PC-3 (cell line): ENCODE results near the gene MITF. TPM values are rescaled to one million over a fixed set of nuclear protein-coding genes. Genes with fewer than 3 reads are reported as not detected.

Experiments
- ATAC-seq: fragments of 200-7000 bp; cut with Tn5 transposase; 2 replicates; pipeline ENCODE4 v1.9.1; 2020; ENCODE audit warnings: mild to moderate bottlenecking, moderate library complexity
- BruUV-seq: library from RNA; stranded (reverse); fragments of 400-500 nt; replicated peaks from 2 replicates; lab custom pipeline; 2021; lab: Mats Ljungman, UMichigan
- CTCF ChIA-PET: fragments of 300-600 bp; sonication (Branson Sonifier 250); formaldehyde crosslinking; loops from one replicate; lab custom pipeline; 2022; ENCODE audit warnings: antibody characterized with exemption; lab: Charles Lee
- POLR2A ChIA-PET: fragments of 300-600 bp; sonication (Branson Sonifier 250); formaldehyde crosslinking; loops from one replicate; lab custom pipeline; 2022; ENCODE audit warnings: antibody characterized with exemption; ENCODE audit not compliant: unreplicated experiment; lab: Charles Lee
- DNase-seq: peaks from one replicate; pipeline ENCODE4 v3.0.0-alpha.2; 2015
- H2AFZ ChIP-seq: fragments of 300-600 bp; sonication (generic); 2 replicates; pipeline ENCODE4 v1.6.0; 2016; ENCODE audit warnings: antibody characterized with exemption, low read length
- H3F3A ChIP-seq: fragments of 300-600 bp; sonication (generic); one replicate; pipeline ENCODE4 v1.6.0; 2017; ENCODE audit warnings: antibody characterized with exemption, low read length, control low read depth, mild to moderate bottlenecking; ENCODE audit not compliant: unreplicated experiment
- H3K27ac ChIP-seq: fragments of 300-600 bp; sonication (generic); 2 replicates; pipeline ENCODE4 v1.5.1; 2016; ENCODE audit warnings: mild to moderate bottlenecking, low read length
- H3K27me3 ChIP-seq: fragments of 300-600 bp; sonication (generic); 2 replicates; pipeline ENCODE4 v1.6.1; 2016; ENCODE audit warnings: low read length, mixed read lengths
- H3K36me3 ChIP-seq: fragments of 300-600 bp; sonication (generic); 2 replicates; pipeline ENCODE4 v1.6.1; 2016; ENCODE audit warnings: low read depth, mixed run types, low read length, mixed read lengths
- H3K4me1 ChIP-seq: fragments of 300-600 bp; sonication (generic); 2 replicates; pipeline ENCODE4 v1.5.1; 2016; ENCODE audit warnings: low read length; ENCODE audit not compliant: insufficient read depth
- H3K4me2 ChIP-seq: fragments of 300-600 bp; sonication (generic); 2 replicates; pipeline ENCODE4 v1.6.0; 2016; ENCODE audit warnings: low read length
- H3K4me3 ChIP-seq: fragments of 300-600 bp; sonication (generic); 2 replicates; pipeline ENCODE4 v1.5.1; 2016; ENCODE audit warnings: mild to moderate bottlenecking, low read length, mixed read lengths
- H3K79me2 ChIP-seq: fragments of 300-600 bp; sonication (generic); 2 replicates; pipeline ENCODE4 v1.6.1; 2017; ENCODE audit warnings: low read length, mixed read lengths
- H3K9ac ChIP-seq: fragments of 300-600 bp; sonication (generic); 2 replicates; pipeline ENCODE4 v1.6.0; 2016; ENCODE audit warnings: mild to moderate bottlenecking, low read length
- H3K9me2 ChIP-seq: fragments of 300-600 bp; sonication (generic); replicated peaks from 2 replicates; pipeline ENCODE4 v1.6.1; 2016; ENCODE audit warnings: mixed run types, low read length, mixed read lengths
- H3K9me3 ChIP-seq: fragments of 300-600 bp; sonication (generic); 2 replicates; pipeline ENCODE4 v1.6.1; 2016; ENCODE audit warnings: low read length, mixed read lengths
- H4K20me1 ChIP-seq: fragments of 300-600 bp; sonication (generic); 2 replicates; pipeline ENCODE4 v1.6.1; 2016; ENCODE audit warnings: low read length, mixed read lengths
- EZH2 ChIP-seq: fragments of 300-600 bp; sonication (generic); IDR thresholded peaks from one replicate; pipeline ENCODE4 v1.6.1; 2017; ENCODE audit warnings: antibody characterized with exemption, mild to moderate bottlenecking, low read length; ENCODE audit not compliant: unreplicated experiment
- EZH2phosphoT487 ChIP-seq: fragments of 300-600 bp; sonication (generic); IDR thresholded peaks from 2 replicates; pipeline ENCODE4 v1.6.1; 2018; ENCODE audit warnings: mild to moderate bottlenecking, antibody characterized with exemption, low read length, borderline replicate concordance
- intact Hi-C: fragments of 100-400 bp; cut with micrococcal nuclease; formaldehyde crosslinking; loops from 2 replicates; pipeline ENCODE4 v1.9.0; 2023
- total RNA-seq: library from RNA; depleted of rRNA; stranded (reverse); fragments of >200 nt; gene quantifications from 2 replicates; pipeline ENCODE4 v1.2.3, GENCODE V29; 2014
- TF ChIP-seq, protein P1 (sequence below): fragments of 300-600 bp; sonication (generic); conservative IDR thresholded peaks from 2 replicates; pipeline ENCODE4 v1.5.1; 2017; ENCODE audit warnings: antibody characterized with exemption, low read depth, mild to moderate bottlenecking, low read length

The MITF gene
- total RNA-seq, 1 experiment from 2014 or later, result 7.6 TPM

DNA sequence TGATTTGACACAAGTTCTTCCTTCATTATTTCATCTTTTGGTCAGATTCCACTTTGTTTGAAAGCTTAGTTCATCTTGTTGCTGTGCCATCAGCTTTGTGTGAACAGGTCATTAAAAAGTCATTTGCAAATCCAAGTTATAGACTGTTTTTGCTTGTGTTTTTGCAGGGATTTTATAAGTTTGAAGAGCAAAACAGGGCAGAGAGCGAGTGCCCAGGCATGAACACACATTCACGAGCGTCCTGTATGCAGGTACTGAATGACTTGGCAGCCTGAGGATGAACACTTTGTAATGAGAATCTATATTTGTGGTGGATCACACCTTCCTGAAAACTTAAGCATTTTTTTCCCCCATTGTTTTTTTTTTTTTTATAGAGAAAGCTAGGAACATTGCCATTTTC, 199.7 kb downstream of the MITF start:
- Histone ChIP-seq H3K4me2 (no peak overlapping the region), H3K36me3 (no peaks in the 10 kb centered on the region), H3K27me3 (no peaks in the 10 kb centered on the region), H3K27ac (no peak overlapping the region), H3K4me3 (no peak overlapping the region), H3K9me3 (no peaks in the 10 kb centered on the region), H3K79me2 (no peaks in the 10 kb centered on the region), H3F3A (no peaks in the 10 kb centered on the region), H4K20me1 (no peaks in the 10 kb centered on the region), H3K9ac (no peak overlapping the region), H2AFZ (no peak overlapping the region), H3K9me2 (no peaks in the 10 kb centered on the region), H3K4me1 (no peaks in the 10 kb centered on the region)
- no peak for DNase-seq
- TF ChIP-seq EZH2 (no peak), EZH2phosphoT487 (no peak)
- TF ChIP-seq, protein P1, sequence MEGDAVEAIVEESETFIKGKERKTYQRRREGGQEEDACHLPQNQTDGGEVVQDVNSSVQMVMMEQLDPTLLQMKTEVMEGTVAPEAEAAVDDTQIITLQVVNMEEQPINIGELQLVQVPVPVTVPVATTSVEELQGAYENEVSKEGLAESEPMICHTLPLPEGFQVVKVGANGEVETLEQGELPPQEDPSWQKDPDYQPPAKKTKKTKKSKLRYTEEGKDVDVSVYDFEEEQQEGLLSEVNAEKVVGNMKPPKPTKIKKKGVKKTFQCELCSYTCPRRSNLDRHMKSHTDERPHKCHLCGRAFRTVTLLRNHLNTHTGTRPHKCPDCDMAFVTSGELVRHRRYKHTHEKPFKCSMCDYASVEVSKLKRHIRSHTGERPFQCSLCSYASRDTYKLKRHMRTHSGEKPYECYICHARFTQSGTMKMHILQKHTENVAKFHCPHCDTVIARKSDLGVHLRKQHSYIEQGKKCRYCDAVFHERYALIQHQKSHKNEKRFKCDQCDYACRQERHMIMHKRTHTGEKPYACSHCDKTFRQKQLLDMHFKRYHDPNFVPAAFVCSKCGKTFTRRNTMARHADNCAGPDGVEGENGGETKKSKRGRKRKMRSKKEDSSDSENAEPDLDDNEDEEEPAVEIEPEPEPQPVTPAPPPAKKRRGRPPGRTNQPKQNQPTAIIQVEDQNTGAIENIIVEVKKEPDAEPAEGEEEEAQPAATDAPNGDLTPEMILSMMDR, result no peak
- POLR2A ChIA-PET, result no interaction called here
- BruUV-seq, result no TSS peak
- ATAC-seq, result no peak
- CTCF ChIA-PET, result no interaction called here
- intact Hi-C loops, result no loop called here

DNA sequence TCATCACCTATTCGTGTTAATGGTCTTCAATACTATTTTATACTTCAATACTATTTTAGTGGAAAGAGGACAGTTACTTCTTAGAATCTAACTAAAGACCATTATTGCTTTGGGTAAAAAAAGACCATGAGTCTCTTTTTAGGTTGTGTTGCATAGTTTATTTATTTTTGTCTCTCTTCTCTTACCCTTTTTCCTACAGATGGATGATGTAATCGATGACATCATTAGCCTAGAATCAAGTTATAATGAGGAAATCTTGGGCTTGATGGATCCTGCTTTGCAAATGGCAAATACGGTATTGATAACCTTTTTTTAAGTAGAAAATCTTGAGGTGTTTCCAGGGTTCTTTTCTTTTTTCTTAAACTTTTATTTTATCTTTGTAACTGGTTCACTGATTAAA, 201.8 kb downstream of the MITF start:
- H3K4me1 ChIP-seq, result no peaks in the 10 kb centered on the region
- no TSS peak for BruUV-seq
- H3K9me2 ChIP-seq, result no peaks in the 10 kb centered on the region
- DNase-seq, result no peak
- intact Hi-C loops, result no loop called here
- TF ChIP-seq, protein P1, result no peak
- TF ChIP-seq EZH2phosphoT487, result no peak
- TF ChIP-seq EZH2, result no peak
- H3K27me3 ChIP-seq, result no peaks in the 10 kb centered on the region
- CTCF ChIA-PET, result no interaction called here
- no peaks in the 10 kb centered on the region for H3K36me3 ChIP-seq
- no peak overlapping the region for H3K27ac ChIP-seq
- H3K4me2 ChIP-seq, result no peak overlapping the region
- H3F3A ChIP-seq, result no peaks in the 10 kb centered on the region
- H2AFZ ChIP-seq, result no peak overlapping the region
- H4K20me1 ChIP-seq, result no peaks in the 10 kb centered on the region
- no peak for ATAC-seq
- no peak overlapping the region for H3K9ac ChIP-seq
- H3K4me3 ChIP-seq, result no peak overlapping the region
- no peaks in the 10 kb centered on the region for H3K79me2 ChIP-seq
- POLR2A ChIA-PET, result no interaction called here
- no peaks in the 10 kb centered on the region for H3K9me3 ChIP-seq

DNA sequence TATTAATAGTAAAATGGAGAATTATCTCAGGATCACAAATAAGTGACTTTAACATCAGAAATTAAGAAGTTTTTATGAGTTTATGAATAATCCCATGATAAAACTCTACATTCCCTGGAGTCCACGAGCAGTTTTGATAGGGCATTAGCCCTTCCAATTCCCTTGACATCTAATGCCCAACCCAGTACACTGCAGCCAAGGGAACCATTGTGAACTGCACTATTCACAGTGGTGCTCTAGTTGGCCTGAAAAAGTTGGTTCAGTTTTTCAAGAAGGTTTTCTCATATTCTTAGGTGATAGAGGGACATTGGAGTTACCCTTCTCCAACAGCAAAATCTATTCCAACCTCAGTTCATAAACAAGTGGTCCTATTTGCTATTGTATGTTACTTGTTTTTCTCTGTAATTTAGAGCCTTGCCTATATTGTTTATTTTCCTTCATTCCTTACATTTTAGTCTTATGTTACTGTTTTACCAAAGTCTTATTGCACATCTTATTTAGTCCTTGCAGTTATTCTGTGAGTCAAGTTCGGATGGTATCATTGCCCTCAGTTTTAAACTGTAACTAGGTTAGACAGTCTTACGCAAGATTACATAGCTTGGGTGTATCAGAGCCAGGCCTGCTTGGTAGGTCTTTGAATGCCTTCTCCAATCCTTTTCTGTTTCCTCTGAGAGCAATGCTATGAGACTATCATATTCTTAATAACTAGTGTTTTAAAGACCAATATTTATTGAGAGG, 202.3 kb downstream of the MITF start:
- H3K9me2 ChIP-seq, result no peaks in the 10 kb centered on the region
- CTCF ChIA-PET, result no interaction called here
- intact Hi-C loops, result no loop called here
- H3K27me3 ChIP-seq, result no peaks in the 10 kb centered on the region
- H3K4me1 ChIP-seq, result no peaks in the 10 kb centered on the region
- ATAC-seq, result no peak
- H3K4me2 ChIP-seq, result no peak overlapping the region
- POLR2A ChIA-PET, result no interaction called here
- no peaks in the 10 kb centered on the region for H3K36me3 ChIP-seq
- H3K4me3 ChIP-seq, result no peak overlapping the region
- H3K79me2 ChIP-seq, result no peaks in the 10 kb centered on the region
- no peak for DNase-seq
- H2AFZ ChIP-seq, result no peak overlapping the region
- no peak overlapping the region for H3K9ac ChIP-seq
- H3F3A ChIP-seq, result no peaks in the 10 kb centered on the region
- TF ChIP-seq EZH2phosphoT487 (no peak), EZH2 (no peak)
- TF ChIP-seq, protein P1, result no peak
- H4K20me1 ChIP-seq, result no peaks in the 10 kb centered on the region
- BruUV-seq, result no TSS peak
- no peaks in the 10 kb centered on the region for H3K9me3 ChIP-seq
- no peak overlapping the region for H3K27ac ChIP-seq
